Suprapubic skin (tissue), 4 donors: Measurements from ENCODE around the gene ERBIN. TPM values are rescaled to one million over a fixed set of nuclear protein-coding genes. Genes with fewer than 3 reads are reported as not detected.

ENCODE experiments used
- DNase-seq, 2 donors: peaks; one replicate each; pipeline ENCODE4 v3.0.0-alpha.2; 2019; ENCODE audit warnings: low spot score in 2 of 2
- H3K27ac ChIP-seq: fragments of 200-600 bp; sonication (generic); one replicate; pipeline ENCODE4 v1.5.1; 2019
- H3K27me3 ChIP-seq: fragments of 200-600 bp; sonication (generic); one replicate; pipeline ENCODE4 v1.5.1; 2019
- H3K36me3 ChIP-seq: fragments of 200-600 bp; sonication (generic); one replicate; pipeline ENCODE4 v1.5.1; 2019
- H3K4me1 ChIP-seq: fragments of 200-600 bp; sonication (generic); one replicate; pipeline ENCODE4 v1.5.1; 2019
- H3K4me3 ChIP-seq: fragments of 200-600 bp; sonication (generic); one replicate; pipeline ENCODE4 v1.5.1; 2019; ENCODE audit warnings: mild to moderate bottlenecking
- H3K9me3 ChIP-seq: fragments of 200-600 bp; sonication (generic); one replicate; pipeline ENCODE4 v1.5.1; 2019
- CTCF ChIP-seq, 2 donors: fragments of 200-600 bp in 1 of 2; fragments of 450-650 bp in 1 of 2; sonication (generic) in 1 of 2; IDR thresholded peaks; one replicate each; pipeline ENCODE4 v1.5.1; 2016 to 2019; ENCODE audit warnings: antibody characterized with exemption in 2 of 2, mild to moderate bottlenecking in 1 of 2, moderate library complexity in 1 of 2
- EP300 ChIP-seq: sonication (generic); formaldehyde crosslinking; IDR thresholded peaks from one replicate; pipeline ENCODE4 v1.6.1; 2017; ENCODE audit warnings: antibody characterized with exemption
- POLR2A ChIP-seq, 2 donors: fragments of 450-650 bp; IDR thresholded peaks; one replicate each; pipeline ENCODE4 v1.6.1; 2017; ENCODE audit warnings: antibody characterized with exemption in 2 of 2, mild to moderate bottlenecking in 2 of 2, moderate library complexity in 2 of 2
- POLR2AphosphoS5 ChIP-seq, 3 donors: sonication (generic); formaldehyde crosslinking; IDR thresholded peaks; one replicate each; pipeline ENCODE4 v1.6.1; 2017; ENCODE audit warnings: antibody characterized with exemption in 3 of 3
- WGBS: methylation state at CpG from one replicate; pipeline ENCODE4 v1.1.5; 2018; 5-methylcytosine and 5-hydroxymethylcytosine counted together
- total RNA-seq, 4 donors: library from RNA; depleted of rRNA; stranded (reverse); fragments of >200 nt; gene quantifications; one replicate each; pipeline ENCODE4 v1.1.0, GENCODE V29; 2016

Gene ERBIN
- total RNA-seq, 4 donors from 2014 or later: 84.6 to 141 (median 97.3) TPM

GRCh38 chr5:66066826-66067225 is 140.5 kb downstream of the ERBIN start:
- no peaks in the 10 kb centered on the region for H3K27me3 ChIP-seq
- H3K4me3 ChIP-seq: no peak overlapping the region
- 71% methylated on average over 2 of the region's 2 CpGs for WGBS
- H3K36me3 ChIP-seq: peaks cover 33% of the 10 kb centered on the region
- no peaks in the 10 kb centered on the region for H3K4me1 ChIP-seq
- H3K27ac ChIP-seq: no peak overlapping the region
- H3K9me3 ChIP-seq: no peaks in the 10 kb centered on the region
- DNase-seq: no peak
- TF ChIP-seq EP300 (no peak), CTCF (IDR thresholded peaks at IDR 0.05) (no peak), POLR2A (IDR thresholded peaks at IDR 0.05) (no peak), POLR2AphosphoS5 (IDR thresholded peaks at IDR 0.05) (no peak)

GRCh38 chr5:66072031-66072430 is 145.7 kb downstream of the ERBIN start:
- TF ChIP-seq POLR2A (IDR thresholded peaks at IDR 0.05): no peak
- TF ChIP-seq EP300: no peak
- TF ChIP-seq POLR2AphosphoS5 (IDR thresholded peaks at IDR 0.05): no peak
- TF ChIP-seq CTCF (IDR thresholded peaks at IDR 0.05): no peak
- DNase-seq: no peak

GRCh38 chr5:66074901-66075300 is 148.5 kb downstream of the ERBIN start:
- no peak for DNase-seq
- Histone ChIP-seq H3K4me1 (no peaks in the 10 kb centered on the region), H3K27ac (no peak overlapping the region), H3K36me3 (peaks cover 40% of the 10 kb centered on the region), H3K4me3 (no peak overlapping the region), H3K9me3 (no peaks in the 10 kb centered on the region), H3K27me3 (no peaks in the 10 kb centered on the region)
- TF ChIP-seq POLR2A (IDR thresholded peaks at IDR 0.05): no peak
- no peak for TF ChIP-seq POLR2AphosphoS5 (IDR thresholded peaks at IDR 0.05)
- TF ChIP-seq CTCF (IDR thresholded peaks at IDR 0.05): no peak
- TF ChIP-seq EP300: no peak

More at GRCh38 chr5:66072031-66072430, 145.7 kb downstream of the ERBIN start:
- Histone ChIP-seq H3K27me3 (no peaks in the 10 kb centered on the region), H3K9me3 (no peaks in the 10 kb centered on the region), H3K4me3 (no peak overlapping the region), H3K36me3 (peaks cover 32% of the 10 kb centered on the region), H3K4me1 (no peaks in the 10 kb centered on the region), H3K27ac (no peak overlapping the region)
- WGBS: 91% methylated on average over 1 of the region's 1 CpG

- Histone ChIP-seq H3K9me3 (no peaks in the 10 kb centered on the region), H3K4me1 (no peaks in the 10 kb centered on the region), H3K4me3 (no peak overlapping the region), H3K27ac (no peak overlapping the region), H3K27me3 (no peaks in the 10 kb centered on the region), H3K36me3 (peaks cover 31% of the 10 kb centered on the region)
- 96% methylated on average over 2 of the region's 2 CpGs for WGBS
- no peak for DNase-seq
- TF ChIP-seq CTCF (IDR thresholded peaks at IDR 0.05) (no peak), POLR2A (IDR thresholded peaks at IDR 0.05) (no peak), EP300 (no peak), POLR2AphosphoS5 (IDR thresholded peaks at IDR 0.05) (no peak)
Measured at GRCh38 chr5:66080664-66081063, 154.3 kb downstream of the ERBIN start.

GRCh38 chr5:66089384-66089783 is 163.0 kb downstream of the ERBIN start:
- Histone ChIP-seq H3K27me3 (no peaks in the 10 kb centered on the region), H3K36me3 (no peaks in the 10 kb centered on the region), H3K27ac (no peak overlapping the region), H3K4me1 (no peaks in the 10 kb centered on the region), H3K4me3 (no peak overlapping the region), H3K9me3 (no peaks in the 10 kb centered on the region)
- TF ChIP-seq EP300 (no peak), CTCF (IDR thresholded peaks at IDR 0.05) (no peak), POLR2A (IDR thresholded peaks at IDR 0.05) (no peak), POLR2AphosphoS5 (IDR thresholded peaks at IDR 0.05) (no peak)
- WGBS: 98% methylated on average over 2 of the region's 2 CpGs
- DNase-seq: no peak
